Measurements from ENCODE around the gene SMPD3. TPM values are rescaled to one million over a fixed set of nuclear protein-coding genes. Genes with fewer than 3 reads are reported as not detected.

SMPD3 gene
- total RNA-seq, 1 donor from 2014 or later: 0.49 TPM

DNA sequence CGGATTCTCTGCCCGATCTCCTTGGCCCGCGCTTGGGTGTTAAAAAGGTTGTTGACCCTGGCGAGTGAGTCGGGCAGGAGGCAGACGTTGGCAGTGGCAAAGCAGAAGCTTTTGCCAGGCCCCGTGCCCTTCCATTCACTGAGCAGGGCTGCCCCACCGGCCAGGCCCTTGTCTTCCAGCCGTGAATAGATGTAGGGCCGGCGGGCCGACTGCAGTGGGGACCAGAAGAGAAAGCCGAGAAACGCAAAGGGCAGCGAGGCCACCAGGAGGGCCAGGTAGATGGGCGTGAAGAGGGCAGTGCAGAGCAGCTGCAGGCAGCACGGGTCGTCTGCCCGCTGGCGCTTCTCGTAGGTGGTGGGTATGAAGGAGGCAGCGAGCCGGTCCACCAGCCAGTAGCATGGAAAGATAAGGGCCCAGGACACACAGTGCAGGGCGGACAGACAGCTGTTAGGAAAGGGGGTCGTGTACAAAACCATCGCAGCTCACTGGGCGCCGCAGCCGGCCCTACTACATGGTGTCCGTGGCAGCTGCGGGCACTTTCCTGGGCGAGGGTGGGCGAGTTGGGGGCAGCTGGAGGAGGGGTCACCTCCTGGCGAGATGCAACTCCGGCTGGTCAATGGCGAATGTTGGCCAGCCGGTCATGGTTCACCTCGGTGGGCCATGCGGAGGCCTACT lies 76.5 kb downstream of the SMPD3 start:
- Mint-ChIP-seq H3K36me3 (ENCODE audit: low read depth) (no peaks in the 10 kb centered on the region), H3K4me1 (ENCODE audit: low read depth) (peaks cover 35% of the 10 kb centered on the region), H3K27me3 (ENCODE audit: insufficient read depth) (peaks cover 48% of the 10 kb centered on the region), H3K4me3 (no peak overlapping the region), H3K9me3 (no peaks in the 10 kb centered on the region), H3K27ac (no peak overlapping the region)
- DNase-seq (ENCODE audit: low spot score): no peak
- intact Hi-C loops (cut with micrococcal nuclease): no loop called here

DNA sequence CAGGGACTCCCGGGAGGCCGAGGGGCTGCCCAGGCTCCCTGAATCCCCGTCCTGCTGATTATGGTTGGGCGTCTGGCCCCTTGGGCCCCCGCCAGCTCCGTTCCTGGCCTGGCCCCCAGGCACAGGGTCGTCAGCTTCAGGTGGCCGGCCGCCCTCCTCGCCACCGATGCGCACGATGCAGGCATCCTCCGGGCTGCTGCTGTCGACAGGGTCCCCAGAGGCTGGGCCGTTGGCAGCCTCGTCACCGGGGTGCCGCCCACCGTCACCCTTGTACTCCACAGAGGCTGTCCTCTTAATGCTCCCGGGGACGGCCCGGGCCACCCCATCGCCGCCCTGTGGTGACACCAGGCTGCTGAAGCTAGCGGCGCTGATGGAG lies 77.0 kb downstream of the SMPD3 start:
- peaks cover 35% of the 10 kb centered on the region for H3K4me1 Mint-ChIP-seq (ENCODE audit: low read depth)
- DNase-seq (ENCODE audit: low spot score): no peak
- intact Hi-C loops (cut with micrococcal nuclease): no loop called here
- no peak overlapping the region for H3K27ac Mint-ChIP-seq
- H3K27me3 Mint-ChIP-seq (ENCODE audit: insufficient read depth): peaks cover 45% of the 10 kb centered on the region
- H3K4me3 Mint-ChIP-seq: no peak overlapping the region
- no peaks in the 10 kb centered on the region for H3K9me3 Mint-ChIP-seq
- no peaks in the 10 kb centered on the region for H3K36me3 Mint-ChIP-seq (ENCODE audit: low read depth)

DNA sequence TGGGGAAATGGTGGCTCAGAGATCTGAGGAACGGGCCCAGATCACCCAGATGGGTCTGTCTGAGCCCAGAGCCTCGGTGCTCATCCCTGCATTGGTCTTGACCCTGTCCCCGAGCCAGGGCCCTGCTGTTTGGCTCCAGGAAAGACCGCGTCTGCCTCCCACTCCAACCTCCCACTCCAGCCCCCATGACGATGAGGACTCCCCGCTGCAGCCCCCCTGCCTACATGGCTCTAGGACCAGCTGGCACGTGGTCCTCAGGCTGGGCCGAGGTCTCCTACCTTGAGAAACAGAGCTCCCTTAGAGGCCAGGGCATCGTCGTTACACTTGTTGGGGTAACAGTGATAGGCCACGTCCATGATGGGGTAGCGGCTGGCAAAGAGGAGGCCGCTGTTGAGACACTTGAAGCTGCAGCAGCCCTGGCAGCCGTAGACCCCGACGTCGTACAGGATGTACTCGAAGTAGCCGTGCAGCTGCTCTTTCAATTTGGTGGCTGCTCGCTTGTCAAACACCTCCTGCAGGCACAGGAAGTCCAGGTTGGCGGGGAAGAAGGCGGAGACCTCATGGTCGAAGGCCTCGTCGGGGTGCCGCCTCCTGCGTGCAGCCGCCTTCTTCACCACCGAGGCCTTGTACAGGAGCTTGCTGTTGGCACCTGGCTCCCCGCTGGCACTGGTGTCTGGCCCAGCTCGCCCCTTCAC lies 77.6 kb downstream of the SMPD3 start:
- Mint-ChIP-seq H3K36me3 (ENCODE audit: low read depth) (peaks cover under 1% of the 10 kb centered on the region), H3K27me3 (ENCODE audit: insufficient read depth) (peaks cover 45% of the 10 kb centered on the region), H3K27ac (no peak overlapping the region), H3K9me3 (no peaks in the 10 kb centered on the region), H3K4me1 (ENCODE audit: low read depth) (peaks cover 35% of the 10 kb centered on the region), H3K4me3 (peak overlapping the region; percentile 29)
- intact Hi-C loops (cut with micrococcal nuclease): no loop called here
- peak; percentile 28 for DNase-seq (ENCODE audit: low spot score)

DNA sequence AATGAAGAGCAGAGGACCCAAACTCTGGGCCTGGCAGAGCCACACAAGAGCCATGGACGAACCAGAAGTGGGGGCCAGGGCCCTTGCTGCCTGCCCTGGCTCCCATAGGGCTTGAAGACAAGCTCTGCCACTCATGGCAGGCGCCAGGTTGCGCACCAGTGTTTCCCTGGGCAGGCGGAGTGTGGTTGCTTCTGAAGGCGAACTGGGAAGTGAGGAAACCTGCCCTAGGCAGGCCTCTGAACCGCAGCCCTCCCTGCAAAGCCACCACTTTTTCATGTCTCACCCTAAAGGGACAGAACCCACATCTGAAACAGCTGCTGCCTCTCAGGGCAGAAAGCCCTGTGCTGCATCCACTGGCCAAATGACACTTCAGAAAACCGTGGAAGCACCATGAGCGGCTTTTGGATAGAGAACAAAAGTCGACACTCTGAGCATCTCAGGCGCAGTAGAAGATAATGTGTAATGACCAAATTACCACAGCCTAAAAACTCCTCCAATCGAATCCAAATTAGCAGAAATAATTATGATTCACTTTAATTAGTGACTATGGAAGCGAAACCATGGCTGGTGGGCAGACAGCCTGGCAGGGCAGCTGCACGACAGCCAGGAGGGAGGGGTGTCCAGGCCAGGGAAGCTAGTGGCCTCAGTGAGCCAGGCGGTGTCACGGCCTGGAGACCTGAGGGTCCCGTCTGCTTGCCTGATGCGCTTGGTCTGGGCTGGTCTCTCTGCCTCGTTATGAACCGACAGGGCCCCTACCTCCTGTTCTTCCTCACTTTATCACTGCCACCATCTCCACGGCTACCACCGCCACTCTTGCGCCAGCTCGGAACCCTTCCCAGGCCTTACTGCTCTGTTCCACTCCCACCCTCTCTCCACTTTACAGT lies 78.4 kb downstream of the SMPD3 start:
- H3K27ac Mint-ChIP-seq: no peak overlapping the region
- peaks cover 43% of the 10 kb centered on the region for H3K27me3 Mint-ChIP-seq (ENCODE audit: insufficient read depth)
- peak; percentile 35 for DNase-seq (ENCODE audit: low spot score)
- peaks cover 5% of the 10 kb centered on the region for H3K36me3 Mint-ChIP-seq (ENCODE audit: low read depth)
- H3K9me3 Mint-ChIP-seq: no peaks in the 10 kb centered on the region
- H3K4me1 Mint-ChIP-seq (ENCODE audit: low read depth): peaks cover 35% of the 10 kb centered on the region
- intact Hi-C loops (cut with micrococcal nuclease): loop anchor here (1.0 to 5.0 kb wide), 2 partner anchors 14 to 77 kb away; partner anchors contain the start of gene SMPD3
- peak overlapping the region; percentile 21 for H3K4me3 Mint-ChIP-seq

DNA sequence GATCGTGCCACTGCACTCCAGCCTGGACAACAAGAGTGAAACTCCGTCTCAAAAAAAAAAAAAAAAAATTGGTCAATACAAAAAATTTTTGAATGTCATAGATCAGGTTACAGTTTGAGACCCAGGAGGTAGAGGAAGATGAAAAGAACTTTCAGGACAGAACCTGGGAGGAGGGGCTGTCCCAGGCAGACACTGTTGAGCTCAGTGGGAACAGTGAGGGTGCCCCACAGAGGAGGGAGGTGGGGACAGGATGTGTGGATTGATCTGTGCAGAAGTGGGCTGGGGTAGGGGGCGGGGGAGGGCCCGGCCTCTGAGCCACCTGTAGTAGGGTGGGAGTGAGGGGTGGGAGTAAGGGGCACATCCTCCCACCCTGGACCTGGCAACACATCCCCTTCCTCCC lies 79.1 kb downstream of the SMPD3 start:
- Mint-ChIP-seq H3K9me3 (no peaks in the 10 kb centered on the region), H3K4me1 (ENCODE audit: low read depth) (peaks cover 41% of the 10 kb centered on the region), H3K36me3 (ENCODE audit: low read depth) (peaks cover 5% of the 10 kb centered on the region), H3K27ac (no peak overlapping the region), H3K27me3 (ENCODE audit: insufficient read depth) (peaks cover 38% of the 10 kb centered on the region), H3K4me3 (peak overlapping the region; percentile 51)
- intact Hi-C loops (cut with micrococcal nuclease): loop anchor here (1.0 to 5.0 kb wide), 2 partner anchors 13 to 78 kb away; partner anchors contain the start of gene SMPD3
- DNase-seq (ENCODE audit: low spot score): no peak

DNA sequence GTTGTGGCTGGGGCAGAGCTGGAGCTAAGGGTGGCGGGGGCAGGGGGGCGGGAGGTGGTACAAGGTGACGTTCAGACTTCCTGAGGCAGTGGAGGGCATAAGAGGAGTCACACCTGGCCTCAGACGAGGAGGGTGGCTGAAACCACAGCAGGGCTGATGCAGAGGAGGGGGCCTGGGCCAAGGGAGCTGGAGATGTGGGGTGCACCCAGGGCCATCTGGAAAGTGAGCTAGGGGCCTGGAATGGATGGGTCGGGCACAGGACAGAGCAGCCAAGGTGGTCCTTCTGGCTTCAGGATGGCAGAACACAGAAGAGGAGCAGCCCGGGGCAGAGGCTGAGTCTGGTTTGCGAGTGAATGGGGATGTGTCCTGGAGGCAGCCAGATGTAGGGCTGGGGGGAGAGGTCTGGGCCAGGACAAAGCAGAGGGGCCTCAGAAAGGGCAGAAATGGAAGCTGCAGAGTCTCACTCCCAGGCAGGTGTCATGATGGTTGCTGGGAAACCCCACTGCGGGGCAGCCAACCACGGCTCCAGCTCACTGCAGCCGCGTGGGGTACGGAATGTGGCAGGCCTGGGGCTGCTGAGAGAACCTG lies 79.9 kb downstream of the SMPD3 start:
- DNase-seq (ENCODE audit: low spot score): no peak
- intact Hi-C loops (cut with micrococcal nuclease): loop anchor here (1.0 to 5.0 kb wide), 2 partner anchors 50 to 79 kb away; partner anchors contain the start of gene SMPD3
- no peak overlapping the region for H3K27ac Mint-ChIP-seq
- H3K4me3 Mint-ChIP-seq: peak overlapping the region; percentile 63
- peaks cover 34% of the 10 kb centered on the region for H3K27me3 Mint-ChIP-seq (ENCODE audit: insufficient read depth)
- H3K36me3 Mint-ChIP-seq (ENCODE audit: low read depth): peaks cover 5% of the 10 kb centered on the region
- no peaks in the 10 kb centered on the region for H3K9me3 Mint-ChIP-seq
- H3K4me1 Mint-ChIP-seq (ENCODE audit: low read depth): peaks cover 42% of the 10 kb centered on the region

DNA sequence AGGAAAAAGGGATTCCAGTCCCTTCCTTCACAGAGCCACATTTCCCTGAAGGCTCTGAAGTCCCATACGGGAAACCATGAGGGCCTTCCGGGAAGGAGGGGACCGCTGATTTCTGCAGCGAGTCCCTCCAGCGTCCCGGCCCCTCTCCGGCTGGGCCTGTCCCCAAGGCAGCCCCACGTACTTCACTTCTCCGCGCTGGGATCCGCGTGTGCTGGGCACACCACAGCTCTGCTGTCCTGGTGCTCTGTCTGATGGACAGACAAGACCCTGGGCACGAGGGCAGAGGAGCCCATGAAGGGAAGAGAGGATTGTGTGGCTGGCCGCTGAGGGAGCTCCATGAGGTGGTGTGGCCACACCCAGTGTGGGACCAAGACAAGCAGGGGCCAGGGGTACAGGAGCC lies 80.4 kb downstream of the SMPD3 start:
- Mint-ChIP-seq H3K4me1 (ENCODE audit: low read depth) (peaks cover 42% of the 10 kb centered on the region), H3K27ac (no peak overlapping the region), H3K36me3 (ENCODE audit: low read depth) (peaks cover 5% of the 10 kb centered on the region), H3K4me3 (no peak overlapping the region), H3K27me3 (ENCODE audit: insufficient read depth) (peaks cover 32% of the 10 kb centered on the region), H3K9me3 (no peaks in the 10 kb centered on the region)
- intact Hi-C loops (cut with micrococcal nuclease): loop anchor here (1.0 to 5.0 kb wide), 3 partner anchors 50 to 142 kb away; partner anchors contain the start of gene SMPD3
- no peak for DNase-seq (ENCODE audit: low spot score)

DNA sequence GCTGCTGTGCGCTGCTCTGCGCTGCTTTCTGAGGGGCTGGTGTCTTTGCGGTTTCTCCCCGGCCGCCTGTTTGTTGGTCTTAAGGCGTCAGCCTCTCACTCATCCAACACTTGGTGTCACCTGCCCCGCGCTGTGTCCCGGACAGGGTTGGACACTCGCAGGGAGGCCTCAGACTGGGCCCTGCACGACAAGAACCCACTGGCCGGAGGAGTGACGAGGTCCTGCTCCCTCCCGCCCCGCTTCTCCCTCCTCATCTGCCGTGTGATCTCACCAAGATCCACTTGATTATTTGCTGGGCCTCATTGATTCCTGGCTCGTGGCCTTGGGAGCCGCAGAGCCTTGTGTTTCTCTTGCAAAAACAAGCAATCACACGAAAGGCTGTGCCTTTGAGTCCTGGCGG lies 80.9 kb downstream of the SMPD3 start:
- DNase-seq (ENCODE audit: low spot score): no peak
- H3K4me1 Mint-ChIP-seq (ENCODE audit: low read depth): peaks cover 42% of the 10 kb centered on the region
- H3K9me3 Mint-ChIP-seq: no peaks in the 10 kb centered on the region
- peaks cover 5% of the 10 kb centered on the region for H3K36me3 Mint-ChIP-seq (ENCODE audit: low read depth)
- intact Hi-C loops (cut with micrococcal nuclease): loop anchor here (1.0 to 5.0 kb wide), 2 partner anchors 80 to 143 kb away; partner anchors contain the start of gene SMPD3
- H3K27me3 Mint-ChIP-seq (ENCODE audit: insufficient read depth): peaks cover 32% of the 10 kb centered on the region
- H3K27ac Mint-ChIP-seq: no peak overlapping the region
- H3K4me3 Mint-ChIP-seq: no peak overlapping the region

DNA sequence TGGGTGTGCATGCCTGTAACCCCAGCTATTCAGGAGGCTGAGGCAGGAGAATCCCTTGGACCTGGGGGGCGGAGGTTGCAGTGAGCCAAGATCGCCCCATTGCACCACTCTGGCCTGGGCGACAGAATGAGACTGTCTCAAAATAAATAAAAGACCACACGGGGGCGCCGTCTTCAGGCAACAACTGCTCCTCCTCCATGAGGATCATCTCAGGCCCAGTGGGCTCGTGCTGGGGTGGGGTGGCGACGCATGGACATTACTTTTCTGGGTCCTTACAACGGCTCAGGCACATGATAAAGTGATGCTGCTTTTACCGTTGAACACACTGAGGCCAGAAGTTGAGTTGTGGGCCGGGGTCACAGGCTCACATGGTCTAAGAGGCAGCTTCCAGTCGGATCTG lies 81.3 kb downstream of the SMPD3 start:
- H3K27ac Mint-ChIP-seq: no peak overlapping the region
- intact Hi-C loops (cut with micrococcal nuclease): loop anchor here (1.0 to 5.0 kb wide), 2 partner anchors 80 to 143 kb away; partner anchors contain the start of gene SMPD3
- peaks cover 42% of the 10 kb centered on the region for H3K4me1 Mint-ChIP-seq (ENCODE audit: low read depth)
- no peak overlapping the region for H3K4me3 Mint-ChIP-seq
- H3K36me3 Mint-ChIP-seq (ENCODE audit: low read depth): peaks cover 5% of the 10 kb centered on the region
- H3K27me3 Mint-ChIP-seq (ENCODE audit: insufficient read depth): peaks cover 30% of the 10 kb centered on the region
- no peaks in the 10 kb centered on the region for H3K9me3 Mint-ChIP-seq
- DNase-seq (ENCODE audit: low spot score): peak; percentile 22

DNA sequence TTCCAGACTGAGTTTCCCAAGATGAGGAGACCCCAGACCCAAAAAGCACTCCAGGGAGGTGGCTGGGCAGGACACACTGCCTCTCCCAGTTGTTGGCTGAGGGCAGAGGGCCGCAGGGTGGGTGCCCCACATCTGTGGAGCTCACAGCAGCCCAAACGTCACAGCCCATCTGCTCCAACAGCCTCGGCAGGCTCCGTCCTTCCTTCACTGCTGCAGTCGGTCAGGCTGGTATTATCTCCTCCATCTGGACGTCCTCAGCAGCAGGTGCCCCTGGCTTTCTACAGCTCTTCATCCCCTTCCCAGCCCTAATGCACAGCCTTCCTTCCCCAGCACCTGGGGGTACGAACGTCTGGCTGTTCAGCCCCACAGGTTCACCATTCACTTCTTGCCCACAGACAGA lies 82.2 kb downstream of the SMPD3 start:
- Mint-ChIP-seq H3K4me1 (ENCODE audit: low read depth) (peaks cover 42% of the 10 kb centered on the region), H3K9me3 (no peaks in the 10 kb centered on the region)

DNA sequence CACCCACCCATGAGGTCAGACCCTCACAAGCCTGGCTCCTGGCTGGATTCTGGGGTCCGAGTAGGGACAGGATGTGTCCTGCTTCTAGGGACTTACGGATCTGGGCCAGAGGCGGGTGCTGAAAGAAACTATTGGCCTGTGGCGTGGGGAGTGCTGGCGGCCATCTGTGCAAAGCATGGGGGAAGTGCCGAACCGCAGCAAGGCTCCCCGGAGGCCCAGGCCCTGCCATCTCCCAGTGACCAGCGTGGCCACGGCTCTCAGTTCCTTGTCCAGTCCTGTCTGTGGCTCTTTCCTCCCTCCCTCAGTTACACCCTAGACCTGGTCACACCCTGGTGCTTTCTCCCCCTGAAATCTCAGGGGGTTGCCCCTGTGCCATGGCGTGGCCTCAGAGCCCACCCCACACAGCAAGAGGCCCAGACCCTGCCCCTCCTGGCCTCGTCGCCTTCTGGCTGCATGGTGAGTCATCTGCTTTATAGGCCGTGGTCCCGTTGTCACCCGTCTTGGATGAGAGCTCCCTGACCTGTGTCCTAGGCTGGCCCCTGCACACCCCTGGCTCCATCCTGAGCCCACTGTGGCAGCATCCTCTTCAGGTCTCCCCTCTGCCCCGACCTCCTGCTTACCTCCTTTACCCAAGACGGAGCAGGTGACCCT lies 83.0 kb downstream of the SMPD3 start:
- Mint-ChIP-seq H3K4me1 (ENCODE audit: low read depth) (peaks cover 36% of the 10 kb centered on the region), H3K27ac (no peak overlapping the region), H3K4me3 (no peak overlapping the region), H3K36me3 (ENCODE audit: low read depth) (peaks cover 10% of the 10 kb centered on the region), H3K27me3 (ENCODE audit: insufficient read depth) (peaks cover 26% of the 10 kb centered on the region), H3K9me3 (no peaks in the 10 kb centered on the region)
- intact Hi-C loops (cut with micrococcal nuclease): loop anchor here (5.0 kb wide), 1 partner anchor 82 kb away; the partner anchor contains the start of gene SMPD3
- no peak for DNase-seq (ENCODE audit: low spot score)

More for the DNA sequence above, 82.2 kb downstream of the SMPD3 start:
- H3K27me3 Mint-ChIP-seq (ENCODE audit: insufficient read depth): peaks cover 26% of the 10 kb centered on the region
- no peak overlapping the region for H3K4me3 Mint-ChIP-seq
- no peak overlapping the region for H3K27ac Mint-ChIP-seq
- no peak for DNase-seq (ENCODE audit: low spot score)
- H3K36me3 Mint-ChIP-seq (ENCODE audit: low read depth): peaks cover 5% of the 10 kb centered on the region
- intact Hi-C loops (cut with micrococcal nuclease): loop anchor here (5.0 kb wide), 1 partner anchor 81 kb away; the partner anchor contains the start of gene SMPD3

DNA sequence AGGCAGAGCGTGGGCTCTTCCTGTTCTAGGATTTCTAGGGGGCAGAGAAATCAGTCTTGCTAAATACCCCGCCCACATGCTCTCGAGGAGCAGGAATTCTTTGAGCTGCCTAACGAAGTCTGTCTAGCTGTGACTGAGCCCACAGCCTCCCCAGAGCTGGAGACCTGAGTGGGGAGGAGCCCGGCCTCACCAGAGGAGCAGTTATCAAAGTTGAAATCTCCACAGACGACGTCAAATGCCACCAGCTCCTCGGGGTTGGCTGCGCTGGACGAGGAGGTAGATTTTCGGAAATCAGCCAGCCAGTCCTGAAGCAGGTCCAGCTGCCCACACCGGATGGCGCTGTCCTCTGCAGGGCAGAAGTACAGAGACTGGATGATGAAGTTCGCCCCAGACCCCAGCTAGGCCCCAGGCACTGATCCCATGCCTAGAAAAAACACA lies 83.7 kb downstream of the SMPD3 start:
- peaks cover 11% of the 10 kb centered on the region for H3K36me3 Mint-ChIP-seq (ENCODE audit: low read depth)
- no peak for DNase-seq (ENCODE audit: low spot score)
- no peaks in the 10 kb centered on the region for H3K9me3 Mint-ChIP-seq
- H3K4me3 Mint-ChIP-seq: no peak overlapping the region
- peaks cover 29% of the 10 kb centered on the region for H3K4me1 Mint-ChIP-seq (ENCODE audit: low read depth)
- intact Hi-C loops (cut with micrococcal nuclease): no loop called here
- no peak overlapping the region for H3K27ac Mint-ChIP-seq
- peaks cover 24% of the 10 kb centered on the region for H3K27me3 Mint-ChIP-seq (ENCODE audit: insufficient read depth)

Data from activated T-helper 1 cell treated with anti-CD3 and anti-CD28 coated beads, Interleukin-12 subunit alpha, Interleukin-12 subunit beta, Interleukin-2, Interleukin-4 antibody, amounts not matched to agents 30 ng/mL and 10 ng/mL and 1 ng/mL, durations not matched to agents 14 hours and 24 hours and 36 hours (primary cell).